ENCODE measurements around the gene CACNA2D3. TPM values are rescaled to one million over a fixed set of nuclear protein-coding genes. Genes with fewer than 3 reads are reported as not detected.

Gene CACNA2D3
- total RNA-seq, 1 donor from 2014 or later, result 2.5 TPM

GRCh38 chr3:54408328-54408727 lies 286.0 kb downstream of the CACNA2D3 start:
- peaks cover 4% of the 10 kb centered on the region for H3K27me3 Mint-ChIP-seq
- H3K27ac Mint-ChIP-seq, result no peak overlapping the region
- no peak overlapping the region for H3K4me3 Mint-ChIP-seq
- DNase-seq (ENCODE audit: extremely low spot score, unreplicated experiment), result no peak
- H3K4me1 Mint-ChIP-seq (ENCODE audit: unreplicated experiment), result no peaks in the 10 kb centered on the region
- no peaks in the 10 kb centered on the region for H3K36me3 Mint-ChIP-seq
- no peaks in the 10 kb centered on the region for H3K9me3 Mint-ChIP-seq
- TF ChIP-seq, protein P1, sequence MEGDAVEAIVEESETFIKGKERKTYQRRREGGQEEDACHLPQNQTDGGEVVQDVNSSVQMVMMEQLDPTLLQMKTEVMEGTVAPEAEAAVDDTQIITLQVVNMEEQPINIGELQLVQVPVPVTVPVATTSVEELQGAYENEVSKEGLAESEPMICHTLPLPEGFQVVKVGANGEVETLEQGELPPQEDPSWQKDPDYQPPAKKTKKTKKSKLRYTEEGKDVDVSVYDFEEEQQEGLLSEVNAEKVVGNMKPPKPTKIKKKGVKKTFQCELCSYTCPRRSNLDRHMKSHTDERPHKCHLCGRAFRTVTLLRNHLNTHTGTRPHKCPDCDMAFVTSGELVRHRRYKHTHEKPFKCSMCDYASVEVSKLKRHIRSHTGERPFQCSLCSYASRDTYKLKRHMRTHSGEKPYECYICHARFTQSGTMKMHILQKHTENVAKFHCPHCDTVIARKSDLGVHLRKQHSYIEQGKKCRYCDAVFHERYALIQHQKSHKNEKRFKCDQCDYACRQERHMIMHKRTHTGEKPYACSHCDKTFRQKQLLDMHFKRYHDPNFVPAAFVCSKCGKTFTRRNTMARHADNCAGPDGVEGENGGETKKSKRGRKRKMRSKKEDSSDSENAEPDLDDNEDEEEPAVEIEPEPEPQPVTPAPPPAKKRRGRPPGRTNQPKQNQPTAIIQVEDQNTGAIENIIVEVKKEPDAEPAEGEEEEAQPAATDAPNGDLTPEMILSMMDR (conservative IDR thresholded peaks at IDR 0.05), result no peak

GRCh38 chr3:54421943-54422342 lies 299.6 kb downstream of the CACNA2D3 start:
- H3K27ac Mint-ChIP-seq, result no peak overlapping the region
- DNase-seq (ENCODE audit: extremely low spot score, unreplicated experiment), result no peak
- TF ChIP-seq, protein P1 (conservative IDR thresholded peaks at IDR 0.05), result no peak
- H3K4me3 Mint-ChIP-seq, result no peak overlapping the region
- H3K9me3 Mint-ChIP-seq, result no peaks in the 10 kb centered on the region
- peaks cover 10% of the 10 kb centered on the region for H3K27me3 Mint-ChIP-seq
- H3K36me3 Mint-ChIP-seq, result no peaks in the 10 kb centered on the region
- peaks cover 3% of the 10 kb centered on the region for H3K4me1 Mint-ChIP-seq (ENCODE audit: unreplicated experiment)

GRCh38 chr3:54424292-54424691 lies 301.9 kb downstream of the CACNA2D3 start:
- TF ChIP-seq, protein P1 (conservative IDR thresholded peaks at IDR 0.05), result no peak
- Mint-ChIP-seq H3K4me3 (no peak overlapping the region), H3K4me1 (ENCODE audit: unreplicated experiment) (peaks cover 13% of the 10 kb centered on the region), H3K9me3 (no peaks in the 10 kb centered on the region), H3K36me3 (no peaks in the 10 kb centered on the region), H3K27me3 (peaks cover 7% of the 10 kb centered on the region), H3K27ac (no peak overlapping the region)
- no peak for DNase-seq (ENCODE audit: extremely low spot score, unreplicated experiment)

DNA sequence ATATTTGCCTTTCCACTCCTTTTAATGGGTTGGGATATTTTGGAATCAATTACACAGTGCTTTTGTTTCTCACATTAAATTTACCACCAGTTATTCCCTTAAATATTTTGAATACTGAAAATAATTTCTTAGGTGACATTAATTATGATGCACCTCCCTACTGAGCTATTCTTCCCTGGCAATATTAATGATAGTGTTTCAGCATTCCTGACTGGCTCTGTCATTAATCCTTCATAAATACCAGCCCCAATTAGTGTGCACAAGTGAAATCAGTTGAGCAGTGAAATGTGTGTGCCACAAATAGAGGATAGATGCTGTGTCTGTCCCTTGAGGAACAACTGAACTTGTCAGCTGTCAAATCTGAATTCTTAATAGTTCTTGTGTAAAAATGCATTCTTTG lies 304.0 kb downstream of the CACNA2D3 start:
- Mint-ChIP-seq H3K9me3 (no peaks in the 10 kb centered on the region), H3K27me3 (peaks cover 15% of the 10 kb centered on the region), H3K4me1 (ENCODE audit: unreplicated experiment) (peaks cover 13% of the 10 kb centered on the region), H3K4me3 (no peak overlapping the region), H3K27ac (no peak overlapping the region), H3K36me3 (no peaks in the 10 kb centered on the region)
- DNase-seq (ENCODE audit: extremely low spot score, unreplicated experiment), result no peak
- TF ChIP-seq, protein P1 (conservative IDR thresholded peaks at IDR 0.05), result no peak

GRCh38 chr3:54427501-54427900 lies 305.1 kb downstream of the CACNA2D3 start:
- Mint-ChIP-seq H3K36me3 (no peaks in the 10 kb centered on the region), H3K4me3 (no peak overlapping the region), H3K9me3 (no peaks in the 10 kb centered on the region), H3K4me1 (ENCODE audit: unreplicated experiment) (peaks cover 13% of the 10 kb centered on the region), H3K27me3 (peaks cover 11% of the 10 kb centered on the region), H3K27ac (no peak overlapping the region)
- no peak for DNase-seq (ENCODE audit: extremely low spot score, unreplicated experiment)
- TF ChIP-seq, protein P1 (conservative IDR thresholded peaks at IDR 0.05), result no peak
